HG03565 (cell line): ENCODE results near the gene DPF1.

Source experiments
- ATAC-seq: cut with Tn5 transposase; IDR thresholded peaks from one replicate; pipeline ENCODE4 v1.9.1; 2021; ENCODE audit warnings: mild to moderate bottlenecking, moderate library complexity; ENCODE audit not compliant: unreplicated experiment

Gene DPF1

DNA sequence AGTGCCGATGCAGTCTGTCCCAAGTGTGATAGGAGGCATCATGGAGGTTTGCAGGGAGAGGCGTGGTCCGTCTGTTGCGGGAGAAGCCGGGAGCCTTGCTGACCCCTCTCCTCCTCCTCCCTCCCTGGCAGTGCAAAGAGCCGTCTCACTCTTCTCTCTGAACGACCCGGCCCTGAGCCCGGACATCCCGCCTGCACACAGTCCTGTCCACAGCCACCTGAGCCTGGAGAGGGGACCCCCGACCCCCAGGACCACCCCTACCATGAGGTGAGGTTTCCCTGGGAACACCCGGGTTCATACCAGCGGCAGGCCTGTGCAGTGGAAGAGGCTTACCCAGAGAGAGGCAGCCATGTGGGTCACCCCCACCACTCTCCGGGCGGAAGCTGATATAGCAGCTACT, 22.3 kb downstream of the DPF1 start:
- no peak for ATAC-seq

- ATAC-seq, result no peak
Observed at GRCh38 chr19:38199340-38199739, 24.7 kb downstream of the DPF1 start.

DNA sequence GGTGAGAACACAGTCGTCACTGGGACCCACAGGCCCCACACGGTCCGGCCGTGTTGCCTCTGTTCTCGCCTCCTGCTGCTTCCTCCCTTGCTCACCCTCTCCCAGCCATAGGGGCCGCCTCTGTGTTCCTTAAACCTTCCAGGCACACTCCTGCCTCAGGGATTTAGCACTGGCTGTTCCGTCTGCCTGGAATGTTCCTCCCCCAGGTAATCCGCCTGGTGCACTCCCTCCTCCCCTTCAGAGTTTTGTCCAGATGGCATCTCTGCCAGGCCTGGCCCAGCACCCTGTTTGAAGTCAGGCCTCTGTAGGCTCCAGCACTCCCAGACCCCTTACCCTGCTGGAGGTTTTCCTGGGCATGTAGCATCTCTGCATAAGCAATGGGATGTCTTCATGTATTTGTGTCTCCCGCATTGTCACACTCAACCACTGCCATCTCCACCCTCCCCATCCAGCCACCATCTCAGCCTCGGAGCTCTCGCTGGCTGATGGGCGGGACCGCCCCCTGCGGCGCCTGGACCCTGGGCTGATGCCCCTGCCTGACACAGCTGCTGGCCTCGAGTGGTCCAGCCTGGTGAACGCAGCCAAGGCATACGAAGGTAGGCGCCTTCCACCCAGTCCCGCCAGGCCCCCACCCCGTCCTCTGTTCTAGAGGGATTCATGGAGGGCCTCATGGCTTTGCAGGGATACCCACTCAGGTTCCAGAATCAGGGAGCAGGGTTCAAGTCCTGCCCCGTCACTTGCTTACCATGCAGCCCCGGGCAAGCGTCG, 25.9 kb downstream of the DPF1 start:
- no peak for ATAC-seq

GRCh38 chr19:38196948-38197656, 26.9 kb downstream of the DPF1 start:
- no peak for ATAC-seq

GRCh38 chr19:38196245-38196837, 27.7 kb downstream of the DPF1 start:
- no peak for ATAC-seq

DNA sequence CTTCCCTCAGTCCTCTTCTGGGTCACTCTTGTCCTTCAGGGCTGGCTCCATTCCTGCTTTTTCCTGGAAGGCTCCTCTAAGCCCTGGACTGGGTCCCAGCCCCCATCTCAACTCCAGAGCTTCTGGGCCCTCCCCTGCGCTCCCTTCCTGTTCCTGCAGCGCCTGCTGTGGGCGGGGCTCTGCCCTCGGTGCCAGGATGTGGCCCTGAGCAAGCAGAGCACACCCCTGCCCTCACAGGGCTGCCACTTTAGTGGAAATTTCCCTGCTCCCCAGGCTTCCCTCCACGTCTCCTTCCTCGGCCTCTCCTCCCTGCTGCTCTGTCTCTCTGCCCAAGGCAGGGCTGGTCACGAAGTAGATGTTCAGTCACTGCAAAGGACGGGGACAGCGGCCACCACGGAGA, 28.8 kb downstream of the DPF1 start:
- ATAC-seq, result no peak

DNA sequence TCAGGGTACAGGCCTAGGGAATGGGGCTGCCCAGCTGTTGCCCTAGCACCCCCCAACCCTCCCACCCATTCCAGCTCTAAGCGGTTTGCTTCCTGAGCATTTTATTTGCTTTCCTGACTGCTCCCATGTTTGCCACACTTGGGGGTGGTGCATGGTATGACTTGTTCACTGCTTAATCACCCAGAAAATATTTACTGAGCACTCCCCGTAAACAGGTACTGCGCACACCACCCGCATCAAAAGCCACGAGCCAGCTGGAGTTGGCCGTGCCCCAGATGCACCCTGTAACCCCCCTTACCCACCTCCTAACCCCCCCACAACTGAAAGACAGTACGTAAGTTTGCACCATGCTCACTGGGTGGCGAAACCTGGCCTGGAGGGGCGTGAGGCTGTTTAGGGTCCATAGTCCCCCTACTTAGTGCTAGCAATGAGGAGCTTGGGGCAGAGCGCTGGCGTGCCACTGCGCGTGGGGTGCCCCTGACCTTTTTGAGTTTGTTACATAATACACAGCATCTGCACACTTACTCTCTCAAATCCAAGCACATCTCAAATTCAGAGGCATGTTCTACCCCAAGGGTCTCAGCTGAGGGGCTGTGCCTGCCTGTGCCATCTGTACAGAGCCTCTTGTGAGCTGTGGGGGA, 29.8 kb downstream of the DPF1 start:
- ATAC-seq, result no peak

- ATAC-seq, result no peak
Observed at GRCh38 chr19:38193445-38193844, 30.6 kb downstream of the DPF1 start.

- no peak for ATAC-seq
Observed at GRCh38 chr19:38191747-38192146, 32.3 kb downstream of the DPF1 start.

- ATAC-seq, result no peak
Observed at GRCh38 chr19:38190793-38191192, 33.2 kb downstream of the DPF1 start.

DNA sequence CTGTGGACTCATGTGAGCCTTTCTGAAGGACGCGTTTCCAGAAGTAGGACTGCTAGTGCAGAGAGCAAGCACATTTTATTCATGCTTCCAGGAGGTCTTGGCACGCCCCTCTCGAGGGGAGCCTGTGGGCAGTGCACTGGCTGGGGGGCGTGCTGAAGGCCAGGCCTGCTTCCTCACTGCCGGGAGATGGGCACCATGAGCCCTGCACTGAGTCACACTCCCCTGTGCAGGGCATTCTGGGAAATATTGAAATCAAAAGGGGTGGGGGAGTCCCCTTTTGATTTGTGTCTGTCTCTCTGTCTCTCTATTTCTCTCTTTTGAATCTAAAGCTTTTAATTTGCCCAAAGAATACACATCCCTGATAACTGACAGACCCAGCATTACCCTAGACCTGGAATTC, 34.0 kb downstream of the DPF1 start:
- no peak for ATAC-seq

- ATAC-seq, result no peak
Observed at GRCh38 chr19:38185562-38185961, 38.5 kb downstream of the DPF1 start.

GRCh38 chr19:38184815-38185214, 39.2 kb downstream of the DPF1 start:
- no peak for ATAC-seq

DNA sequence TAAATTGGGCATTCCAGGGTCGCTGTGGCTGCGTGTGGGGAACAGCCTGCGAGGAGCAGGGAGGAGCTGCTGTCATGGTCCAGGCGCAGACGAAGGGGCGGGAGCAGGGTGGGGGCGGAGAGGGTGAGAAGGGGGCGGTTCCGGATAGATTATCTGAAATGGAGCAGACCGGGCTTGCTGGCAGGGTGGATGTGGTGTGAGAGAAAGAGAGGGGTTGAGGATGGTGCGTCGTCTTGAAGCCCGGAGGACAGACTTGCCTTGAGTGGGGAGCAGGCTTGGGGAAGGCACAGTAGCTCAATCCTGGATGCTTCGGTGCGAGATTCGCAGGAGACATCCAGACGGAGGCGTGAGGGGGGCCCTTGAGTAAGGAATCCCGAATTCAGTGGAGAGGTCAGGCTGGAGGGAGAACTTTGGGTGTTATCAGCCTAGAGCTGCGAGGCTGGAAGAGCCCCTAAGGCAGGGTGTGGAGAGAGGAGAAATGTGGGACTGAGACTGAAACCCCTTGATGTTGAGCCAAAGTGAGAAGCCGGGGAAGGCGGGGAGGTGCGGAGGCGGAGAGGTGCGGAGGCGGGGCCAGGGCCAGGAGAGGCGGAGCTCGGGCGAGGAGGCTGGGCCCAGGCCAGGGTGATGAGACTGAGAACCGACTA, 40.6 kb downstream of the DPF1 start:
- no peak for ATAC-seq

DNA sequence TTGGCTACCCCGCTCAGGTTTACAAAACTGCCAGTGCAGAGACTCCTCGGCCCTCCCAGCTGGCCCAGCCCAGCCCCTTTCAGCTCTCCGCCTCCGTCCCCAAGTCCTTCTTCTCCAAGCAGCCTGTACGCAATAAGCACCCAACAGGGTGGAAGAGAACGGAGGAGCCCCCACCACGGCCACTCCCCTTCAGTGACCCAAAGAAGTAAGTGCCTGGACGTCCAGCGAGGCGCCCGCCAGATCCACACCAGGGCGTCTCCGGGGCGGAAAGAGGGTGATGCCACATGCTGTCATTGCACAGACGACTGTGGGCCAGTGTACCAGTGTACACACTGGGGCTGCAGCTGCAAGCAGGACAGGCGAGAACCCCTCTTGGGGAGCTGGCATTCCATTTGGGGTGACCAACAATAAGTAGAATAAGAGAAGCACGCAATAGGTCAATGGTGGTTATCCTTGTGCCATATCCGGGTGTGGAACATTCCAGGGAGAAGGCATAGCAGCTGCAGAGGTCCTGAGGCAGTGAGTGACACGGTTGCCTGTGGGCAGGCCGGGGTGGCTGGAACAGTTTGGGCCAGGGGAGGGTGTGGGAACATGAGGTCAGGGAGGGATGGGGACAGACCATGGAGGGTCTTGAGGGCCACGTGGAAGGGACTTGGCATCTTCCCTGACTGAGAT, 41.3 kb downstream of the DPF1 start:
- no peak for ATAC-seq

DNA sequence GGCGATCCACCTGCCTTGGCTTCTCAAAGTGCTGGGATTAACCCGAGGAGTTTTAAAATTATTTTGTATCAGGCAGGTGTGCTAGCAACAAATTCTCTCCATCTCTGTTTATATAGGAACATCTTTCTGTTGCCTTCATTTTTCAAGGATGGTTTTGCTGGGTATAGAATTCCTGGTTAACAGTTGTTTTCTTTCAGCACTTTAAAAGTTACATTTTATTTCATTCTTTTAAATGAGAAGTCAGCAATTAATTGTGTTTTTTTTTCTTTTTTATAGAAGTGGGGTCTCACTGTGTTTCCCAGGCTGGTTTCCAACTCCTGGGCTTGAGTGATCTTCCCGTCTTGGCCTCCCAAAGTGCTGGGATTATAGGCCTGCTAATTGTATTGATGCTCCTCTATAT, 44.0 kb downstream of the DPF1 start:
- no peak for ATAC-seq

- ATAC-seq, result no peak
Observed at GRCh38 chr19:38175422-38175821, 48.6 kb downstream of the DPF1 start.

- no peak for ATAC-seq
Observed at GRCh38 chr19:38173291-38174041, 50.6 kb downstream of the DPF1 start.

GRCh38 chr19:38172001-38172400, 52.0 kb downstream of the DPF1 start:
- no peak for ATAC-seq

GRCh38 chr19:38170334-38170733, 53.7 kb downstream of the DPF1 start:
- no peak for ATAC-seq
